22Rv1 (cell line): ENCODE data around the gene LY6G5B.

ENCODE experiments used
- CTCF ChIP-seq: fragments of 450-650 bp; IDR thresholded peaks from 2 replicates; pipeline ENCODE4 v1.5.1; 2017; ENCODE audit warnings: mild to moderate bottlenecking
- ZFX ChIP-seq: fragments of 450-650 bp; IDR thresholded peaks from 2 replicates; pipeline ENCODE4 v1.6.1; 2017; ENCODE audit warnings: antibody characterized with exemption, borderline replicate concordance

- no peak for TF ChIP-seq CTCF
- no peak for TF ChIP-seq ZFX
Observed at GRCh38 chr6:31677955-31678354, 8.2 kb downstream of the LY6G5B start.
